ENCODE data around the gene ZFP62. TPM values are rescaled to one million over a fixed set of nuclear protein-coding genes. Genes with fewer than 3 reads are reported as not detected.

The ZFP62 gene
- total and polyA plus RNA-seq, 11 donors = 9.4 to 18.6 (median 13.8) TPM

- Histone ChIP-seq H3K27ac (no peak overlapping the region), H3K9me3 (peaks cover 0 to 35% (median 2%) of the 10 kb centered on the region in 12 donors), H3K4me3 (no peak overlapping the region), H3K4me1 (no peaks in the 10 kb centered on the region), H3K36me3 (peaks cover 8 to 49% (median 33%) of the 10 kb centered on the region in 9 donors), H3K27me3 (no peaks in the 10 kb centered on the region)
- ATAC-seq = no peak
- 31 to 50% (median 40%) methylated on average over 3 of the region's 3 CpGs for WGBS, 4 donors
- intact Hi-C loops (cut with DNase I) = no loop called here
- DNase-seq = no peak
- no peak for TF ChIP-seq POLR2A (IDR thresholded peaks at IDR 0.05)
- no peak for TF ChIP-seq CTCF (IDR thresholded peaks at IDR 0.05)
These were observed 14.1 kb downstream of the ZFP62 start for GRCh38 chr5:180847026-180847425.

- WGBS, 4 donors = 100% methylated on average over 1 of the region's 1 CpG
- no peak overlapping the region for H3K27ac ChIP-seq
- TF ChIP-seq POLR2A (IDR thresholded peaks at IDR 0.05) = no peak
- TF ChIP-seq CTCF (IDR thresholded peaks at IDR 0.05) = no peak
- H3K36me3 ChIP-seq = peaks cover 0 to 29% (median 19%) of the 10 kb centered on the region in 9 donors
- H3K4me3 ChIP-seq = no peak overlapping the region
- no peak for DNase-seq
- intact Hi-C loops (cut with DNase I) = no loop called here
- H3K9me3 ChIP-seq = peaks cover 0 to 15% (median 0%) of the 10 kb centered on the region in 12 donors
- no peaks in the 10 kb centered on the region for H3K27me3 ChIP-seq
- no peaks in the 10 kb centered on the region for H3K4me1 ChIP-seq
- ATAC-seq = no peak
These were observed 16.2 kb downstream of the ZFP62 start for GRCh38 chr5:180844858-180845257.

GRCh38 chr5:180844432-180844831 is 16.6 kb downstream of the ZFP62 start:
- 71 to 98% (median 78%) methylated on average over 3 of the region's 3 CpGs for WGBS, 4 donors
- DNase-seq = no peak
- intact Hi-C loops (cut with DNase I) = no loop called here
- ATAC-seq = no peak
- H3K27me3 ChIP-seq = no peaks in the 10 kb centered on the region
- TF ChIP-seq CTCF (IDR thresholded peaks at IDR 0.05) (no peak), POLR2A (IDR thresholded peaks at IDR 0.05) (no peak)
- H3K36me3 ChIP-seq = peaks cover 0 to 25% (median 15%) of the 10 kb centered on the region in 9 donors
- H3K4me3 ChIP-seq = no peak overlapping the region
- H3K4me1 ChIP-seq = no peaks in the 10 kb centered on the region
- no peak overlapping the region for H3K27ac ChIP-seq
- peaks cover 0 to 12% (median 0%) of the 10 kb centered on the region in 12 donors for H3K9me3 ChIP-seq

GRCh38 chr5:180839935-180840334 is 21.1 kb downstream of the ZFP62 start:
- intact Hi-C loops (cut with DNase I) = no loop called here
- ATAC-seq (no peak), DNase-seq (no peak)
- no peak overlapping the region for H3K4me3 ChIP-seq
- no peaks in the 10 kb centered on the region for H3K4me1 ChIP-seq
- H3K27ac ChIP-seq = no peak overlapping the region
- TF ChIP-seq CTCF (IDR thresholded peaks at IDR 0.05) = no peak
- TF ChIP-seq POLR2A (IDR thresholded peaks at IDR 0.05) = no peak
- peaks cover 0 to 7% (median 0%) of the 10 kb centered on the region in 12 donors for H3K9me3 ChIP-seq
- H3K27me3 ChIP-seq = no peaks in the 10 kb centered on the region
- WGBS, 4 donors = 88 to 95% (median 93%) methylated on average over 3 of the region's 3 CpGs
- H3K36me3 ChIP-seq = peaks cover 0 to 34% (median 32%) of the 10 kb centered on the region in 9 donors
